K562 (cell line): ENCODE results near the gene ZDHHC18. TPM values are rescaled to one million over a fixed set of nuclear protein-coding genes. Genes with fewer than 3 reads are reported as not detected.
A peak's percentile ranks its signal among the peaks of the same experiment; 100 is the strongest.

Experiments used
- BRCA1 ChIP-seq, 2 experiments: fragments of 450-650 bp in 1 of 2; sonication (generic) in 1 of 2; formaldehyde crosslinking in 1 of 2; IDR thresholded peaks; 2 replicates each; pipeline versions ENCODE4 v1.5.0 to v1.6.1; 2017 to 2020; ENCODE audit warnings: mild to moderate bottlenecking in 1 of 2, missing genetic modification reagents in 1 of 2
- CHAMP1 ChIP-seq: fragments of 450-650 bp; IDR thresholded peaks from 2 replicates; pipeline ENCODE4 v1.6.1; 2016; ENCODE audit warnings: mild to moderate bottlenecking
- CREB3 ChIP-seq: fragments of 450-650 bp; conservative IDR thresholded peaks from 2 replicates; pipeline ENCODE4 v1.6.1; 2016; ENCODE audit warnings: missing genetic modification characterization, low read depth, mild to moderate bottlenecking, missing compliant biosample characterization, moderate library complexity
- GTF3C2 ChIP-seq: IDR thresholded peaks from 3 replicates; pipeline ENCODE4 v1.6.1; 2011; ENCODE audit warnings: borderline replicate concordance, mild to moderate bottlenecking, moderate library complexity; ENCODE audit not compliant: insufficient read length; ENCODE audit errors: extremely low read depth
- MEF2A ChIP-seq: IDR thresholded peaks from 2 replicates; pipeline ENCODE4 v1.6.1; 2011; ENCODE audit warnings: low read depth, mild to moderate bottlenecking, low read length, moderate library complexity; ENCODE audit not compliant: control insufficient read depth
- PHB ChIP-seq: fragments of 250-450 bp; sonication (Bioruptor Pico); IDR thresholded peaks from 2 replicates; pipeline ENCODE4 v1.5.0; 2021
- PTBP1 ChIP-seq: fragments of 200-400 bp; formaldehyde crosslinking; IDR thresholded peaks from 2 replicates; pipeline ENCODE4 v1.6.1; 2017; ENCODE audit warnings: low read depth, low read length
- SP2 ChIP-seq: IDR thresholded peaks from 2 replicates; pipeline ENCODE4 v1.6.1; 2011; ENCODE audit warnings: mild to moderate bottlenecking, low read depth, low read length, moderate library complexity; ENCODE audit not compliant: poor library complexity, severe bottlenecking; ENCODE audit errors: extremely low read depth
- SUPT5H ChIP-seq: fragments of 450-650 bp; IDR thresholded peaks from 2 replicates; pipeline ENCODE4 v1.6.1; 2016
- TAF15 ChIP-seq: fragments of 200-400 bp; formaldehyde crosslinking; IDR thresholded peaks from 2 replicates; pipeline ENCODE4 v1.6.1; 2017; ENCODE audit warnings: mild to moderate bottlenecking, low read depth, low read length, moderate library complexity
- ZNF174 ChIP-seq: fragments of 250-450 bp; sonication (Bioruptor Pico); IDR thresholded peaks from 2 replicates; pipeline ENCODE4 v1.4.0; 2020; ENCODE audit warnings: mild to moderate bottlenecking
- ZZZ3 ChIP-seq: fragments of 450-650 bp; IDR thresholded peaks from 2 replicates; pipeline ENCODE4 v1.6.1; 2016; ENCODE audit warnings: antibody characterized with exemption, mild to moderate bottlenecking, moderate library complexity
- polyA plus RNA-seq, 8 experiments: library from polyadenylated mRNA; depleted of rRNA in 4 of 8; stranded (reverse) in 5 of 8; unstranded in 3 of 8; fragments of >200 nt; fragmentation: Nextera tagmentation in 2 of 8; fragmentation: Illumina TruSeq in 1 of 8; extraction: Ambion mirVana in 2 of 8; extraction: Trizol in 1 of 8; gene quantifications; 2 replicates each; pipeline versions ENCODE4 v1.2.1 to v1.2.3, GENCODE V29; 2011 to 2014; ENCODE audit warnings: inconsistent platforms in 1 of 8, missing spikeins in 1 of 8
- total RNA-seq, 7 experiments: library from RNA; depleted of rRNA in 6 of 7; stranded (reverse); fragments of >200 nt in 6 of 7; fragmentation: Illumina TruSeq in 2 of 7; extraction: Trizol in 2 of 7; gene quantifications; 2 replicates each; pipeline versions ENCODE4 v1.2.1 to v1.2.3, GENCODE V29; 2011 to 2021; ENCODE audit warnings: low replicate concordance in 1 of 7
- TF ChIP-seq, protein P1 (sequence below): fragments of 250-450 bp; sonication (Bioruptor Pico); IDR thresholded peaks from 2 replicates; pipeline ENCODE4 v1.5.0; 2021; ENCODE audit warnings: mild to moderate bottlenecking, moderate library complexity
- TF ChIP-seq, protein P2 (sequence below): fragments of 450-650 bp; IDR thresholded peaks from 2 replicates; pipeline ENCODE4 v1.6.1; 2018; ENCODE audit warnings: mild to moderate bottlenecking, low read depth; ENCODE audit not compliant: partially characterized antibody

Gene ZDHHC18
- total and polyA plus RNA-seq, 9 of the 15 experiments (the other 6 are each of a cell fraction or from before 2014, with no cell fraction given): 0.42 to 35.6 (median 15.8) TPM

GRCh38 chr1:26864610-26865480 is 38.4 kb downstream of the ZDHHC18 start (continued):
- TF ChIP-seq, protein P1, sequence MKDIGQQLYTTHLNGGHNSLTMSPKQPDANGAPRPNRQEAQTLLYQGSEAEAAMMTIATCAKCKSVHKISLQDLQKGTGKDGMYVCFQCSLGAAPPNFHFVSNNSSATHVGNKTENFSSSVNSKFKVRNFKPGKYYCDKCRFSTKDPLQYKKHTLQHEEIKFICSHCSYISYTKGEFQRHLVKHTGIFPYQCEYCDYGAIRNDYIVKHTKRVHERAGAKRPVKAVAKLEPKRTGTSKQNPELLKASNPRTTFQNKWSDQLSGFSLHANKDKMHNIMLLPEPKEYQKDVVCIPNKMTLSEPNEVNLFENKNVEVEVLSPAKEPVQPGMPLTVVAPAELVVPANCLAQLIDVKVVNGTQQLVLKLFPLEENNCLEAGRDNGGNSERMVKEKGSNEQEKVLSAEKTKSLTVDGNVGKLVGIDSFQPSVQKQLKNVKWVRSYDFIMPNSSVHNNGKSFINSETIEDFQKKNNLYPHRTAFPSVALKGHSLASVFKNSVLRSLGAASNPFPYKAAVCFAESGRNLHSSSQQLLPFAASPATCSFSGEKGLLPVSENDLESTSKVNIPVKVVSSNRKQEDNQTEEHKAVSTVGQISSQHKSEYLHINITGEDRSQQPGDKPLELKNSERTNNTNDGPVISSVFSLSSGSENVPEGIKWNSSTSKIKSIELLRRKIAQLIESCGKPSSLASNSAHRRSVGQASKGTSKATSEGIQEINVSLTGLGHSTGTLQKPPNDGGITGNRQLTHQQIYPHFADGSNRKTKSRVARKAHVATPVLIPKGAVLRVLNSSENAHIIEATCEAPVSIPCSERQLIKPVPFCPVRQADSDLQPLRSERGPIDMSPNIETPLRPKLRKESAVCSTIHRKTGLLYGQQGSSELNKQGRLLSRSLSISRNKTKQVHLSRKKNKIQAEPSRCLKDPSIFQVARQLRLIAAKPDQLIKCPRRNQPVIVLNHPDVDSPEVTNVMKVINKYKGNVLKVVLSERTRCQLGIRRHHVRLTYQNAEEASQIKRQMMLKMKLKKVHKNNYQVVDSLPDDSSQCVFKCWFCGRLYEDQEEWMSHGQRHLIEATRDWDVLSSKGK (CRISPR knock-in tag): no peak
- TF ChIP-seq ZZZ3 (no peak), GTF3C2 (no peak), BRCA1 (IDR thresholded peaks at IDR 0.05) (no peak), BRCA1 (CRISPR knock-in tag; IDR thresholded peaks at IDR 0.05) (no peak), ZNF174 (no peak), PHB (CRISPR knock-in tag) (0 out of 2 replicates have a peak, but pooled peaks have one; percentile 19), SUPT5H (peak; percentile 92), TAF15 (no peak), PTBP1 (no peak), CREB3 (tag) (no peak), MEF2A (no peak), CHAMP1 (no peak), SP2 (peak; percentile 88)
- TF ChIP-seq, protein P2, sequence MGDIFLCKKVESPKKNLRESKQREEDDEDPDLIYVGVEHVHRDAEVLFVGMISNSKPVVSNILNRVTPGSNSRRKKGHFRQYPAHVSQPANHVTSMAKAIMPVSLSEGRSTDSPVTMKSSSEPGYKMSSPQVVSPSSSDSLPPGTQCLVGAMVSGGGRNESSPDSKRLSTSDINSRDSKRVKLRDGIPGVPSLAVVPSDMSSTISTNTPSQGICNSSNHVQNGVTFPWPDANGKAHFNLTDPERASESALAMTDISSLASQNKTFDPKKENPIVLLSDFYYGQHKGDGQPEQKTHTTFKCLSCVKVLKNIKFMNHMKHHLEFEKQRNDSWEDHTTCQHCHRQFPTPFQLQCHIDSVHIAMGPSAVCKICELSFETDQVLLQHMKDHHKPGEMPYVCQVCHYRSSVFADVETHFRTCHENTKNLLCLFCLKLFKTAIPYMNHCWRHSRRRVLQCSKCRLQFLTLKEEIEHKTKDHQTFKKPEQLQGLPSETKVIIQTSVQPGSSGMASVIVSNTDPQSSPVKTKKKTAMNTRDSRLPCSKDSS: no peak
